Activated CD8-positive, alpha-beta T cell treated with anti-CD3 and anti-CD28 coated beads for 36 hours (primary cell): Measurements from ENCODE around the gene BNIP1. TPM values are rescaled to one million over a fixed set of nuclear protein-coding genes. Genes with fewer than 3 reads are reported as not detected.

Experiments
- ATAC-seq: fragments of 200-7000 bp; cut with Tn5 transposase; one replicate; pipeline ENCODE4 v1.10.0; 2021; ENCODE audit warnings: mild to moderate bottlenecking, moderate library complexity
- CTCF ChIA-PET: fragments of 350-600 bp; sonication (Branson Sonifier 250); formaldehyde crosslinking; loops from one replicate; lab custom pipeline; 2021; ENCODE audit warnings: antibody characterized with exemption; lab: Charles Lee
- POLR2A ChIA-PET: fragments of 350-600 bp; sonication (Branson Sonifier 250); formaldehyde crosslinking; loops from one replicate; lab custom pipeline; 2021; ENCODE audit warnings: antibody characterized with exemption; lab: Charles Lee
- DNase-seq: peaks from one replicate; pipeline ENCODE4 v3.0.0-alpha.2; 2020
- H3K27ac Mint-ChIP-seq: one replicate; pipeline ENCODE4 v1.8.0; 2021; ENCODE audit warnings: mild to moderate bottlenecking, mixed read lengths
- H3K27me3 Mint-ChIP-seq: one replicate; pipeline ENCODE4 v1.8.0; 2021; ENCODE audit warnings: mixed read lengths
- H3K36me3 Mint-ChIP-seq: one replicate; pipeline ENCODE4 v1.8.0; 2021; ENCODE audit warnings: low read depth, mixed read lengths
- H3K4me1 Mint-ChIP-seq: one replicate; pipeline ENCODE4 v1.8.0; 2021; ENCODE audit warnings: low read depth, mixed read lengths
- H3K4me3 Mint-ChIP-seq: one replicate; pipeline ENCODE4 v1.8.0; 2021; ENCODE audit warnings: mild to moderate bottlenecking, moderate library complexity, mixed read lengths
- H3K9me3 Mint-ChIP-seq: one replicate; pipeline ENCODE4 v1.8.0; 2021; ENCODE audit warnings: mixed read lengths
- CTCF ChIP-seq: fragments of 200-600 bp; IDR thresholded peaks from one replicate; pipeline ENCODE4 v1.8.0; 2022; ENCODE audit warnings: antibody characterized with exemption, mild to moderate bottlenecking
- intact Hi-C: fragments of 100-400 bp; cut with micrococcal nuclease; formaldehyde crosslinking; loops from one replicate; pipeline ENCODE4 v1.10.0; 2022
- total RNA-seq, 2 experiments: library from RNA; stranded (reverse); gene quantifications; one replicate each; pipeline ENCODE4 v1.2.3, GENCODE V29; 2021

The BNIP1 gene
- total RNA-seq, 2 experiments from 2014 or later, result 23.5 to 25.2 TPM

- H3K4me1 Mint-ChIP-seq, result no peaks in the 10 kb centered on the region
- H3K9me3 Mint-ChIP-seq, result peaks cover 7% of the 10 kb centered on the region
- DNase-seq (no peak), ATAC-seq (no peak)
- ChIA-PET POLR2A (no interaction called here), CTCF (no interaction called here)
- no peak overlapping the region for H3K4me3 Mint-ChIP-seq
- intact Hi-C loops, result no loop called here
- H3K36me3 Mint-ChIP-seq, result peaks cover 4% of the 10 kb centered on the region
- no peak overlapping the region for H3K27ac Mint-ChIP-seq
- no peak for TF ChIP-seq CTCF
- H3K27me3 Mint-ChIP-seq, result peaks cover 10% of the 10 kb centered on the region
These were observed 53.7 kb downstream of the BNIP1 start for GRCh38 chr5:173198049-173198448.

- DNase-seq, result no peak
- Mint-ChIP-seq H3K27me3 (peaks cover 21% of the 10 kb centered on the region), H3K27ac (no peak overlapping the region), H3K4me1 (no peaks in the 10 kb centered on the region), H3K36me3 (peaks cover 4% of the 10 kb centered on the region), H3K4me3 (no peak overlapping the region), H3K9me3 (peaks cover 7% of the 10 kb centered on the region)
- no peak for TF ChIP-seq CTCF
- POLR2A ChIA-PET, result no interaction called here
- CTCF ChIA-PET, result interaction anchor here (1.4 kb wide), 1 partner anchor 222 kb away, joined by 3 read pairs; no protein-coding TSS in a partner anchor
- intact Hi-C loops, result loop anchor here (5.0 kb wide), 1 partner anchor 218 kb away; the partner anchor contains the start of gene ATP6V0E1
- ATAC-seq, result no peak
These were observed 56.0 kb downstream of the BNIP1 start for GRCh38 chr5:173200356-173200755.

- Mint-ChIP-seq H3K4me1 (no peaks in the 10 kb centered on the region), H3K27ac (no peak overlapping the region), H3K4me3 (no peak overlapping the region), H3K27me3 (peaks cover 21% of the 10 kb centered on the region), H3K36me3 (peaks cover 4% of the 10 kb centered on the region), H3K9me3 (peaks cover 7% of the 10 kb centered on the region)
- DNase-seq (no peak), ATAC-seq (no peak)
- intact Hi-C loops, result loop anchor here (5.0 kb wide), 1 partner anchor 219 kb away; the partner anchor contains the start of gene ATP6V0E1
- CTCF ChIA-PET, result interaction anchor here (0.7 to 1.7 kb wide), 7 partner anchors 14 to 487 kb away, joined by 3 to 4 read pairs (median 3); partner anchors contain the start of gene BNIP1
- POLR2A ChIA-PET, result interaction anchor here (1.1 kb wide), 1 partner anchor 24 kb away, joined by 3 read pairs; no protein-coding TSS in a partner anchor
- TF ChIP-seq CTCF, result no peak
These were observed 57.4 kb downstream of the BNIP1 start for GRCh38 chr5:173201636-173202265.

GRCh38 chr5:173202266-173202875 is 58.0 kb downstream of the BNIP1 start:
- no peak for DNase-seq
- H3K4me3 Mint-ChIP-seq, result no peak overlapping the region
- H3K27ac Mint-ChIP-seq, result no peak overlapping the region
- peaks cover 23% of the 10 kb centered on the region for H3K27me3 Mint-ChIP-seq
- H3K36me3 Mint-ChIP-seq, result peaks cover 4% of the 10 kb centered on the region
- POLR2A ChIA-PET, result interaction anchor here (1.1 kb wide), 1 partner anchor 23 kb away, joined by 3 read pairs; no protein-coding TSS in a partner anchor
- CTCF ChIA-PET, result interaction anchor here (0.7 to 1.7 kb wide), 6 partner anchors 13 to 488 kb away, joined by 3 to 4 read pairs (median 3); partner anchors contain the start of gene BNIP1
- TF ChIP-seq CTCF, result no peak
- H3K9me3 Mint-ChIP-seq, result peaks cover 7% of the 10 kb centered on the region
- intact Hi-C loops, result loop anchor here (5.0 kb wide), 1 partner anchor 220 kb away; the partner anchor contains the start of gene ATP6V0E1
- no peak for ATAC-seq
- no peaks in the 10 kb centered on the region for H3K4me1 Mint-ChIP-seq
